Keratinocyte (primary cell): Measurements from ENCODE around the gene CIRBP. TPM values are rescaled to one million over a fixed set of nuclear protein-coding genes. Genes with fewer than 3 reads are reported as not detected.

Source experiments
- DNase-seq: peaks from one replicate; pipeline ENCODE4 v3.0.0-alpha.2; 2011; ENCODE audit warnings: low read depth, missing footprints, low spot score
- FAIRE-seq: peaks from 2 replicates; lab custom pipeline; 2011; peaks lifted over from hg19 to GRCh38; lab: Jason Lieb, UNC
- H2AFZ ChIP-seq: 2 replicates; pipeline ENCODE4 v1.6.0; 2012; ENCODE audit warnings: low read length, control low read depth, inconsistent platforms; ENCODE audit not compliant: control insufficient read depth
- H3K27ac ChIP-seq: 2 replicates; pipeline ENCODE4 v1.5.1; 2011; ENCODE audit warnings: low read length; ENCODE audit not compliant: control insufficient read depth, insufficient read depth
- H3K27me3 ChIP-seq: 3 replicates; pipeline ENCODE4 v1.6.0; 2011; ENCODE audit warnings: low read length; ENCODE audit not compliant: control insufficient read depth, insufficient read depth; ENCODE audit errors: extremely low read depth
- H3K36me3 ChIP-seq, 2 experiments: 2 replicates in 1 of 2; 3 replicates in 1 of 2; pipeline ENCODE4 v1.5.1; 2011; ENCODE audit warnings: low read length in 2 of 2, mild to moderate bottlenecking in 1 of 2; ENCODE audit not compliant: control insufficient read depth in 2 of 2, insufficient read depth in 2 of 2; ENCODE audit errors: extremely low read depth in 1 of 2
- H3K4me1 ChIP-seq: 3 replicates; pipeline ENCODE4 v1.5.1; 2011; ENCODE audit warnings: low read length; ENCODE audit not compliant: control insufficient read depth, insufficient read depth; ENCODE audit errors: extremely low read depth
- H3K4me2 ChIP-seq: 3 replicates; pipeline ENCODE4 v1.6.0; 2011; ENCODE audit warnings: low read depth, low read length; ENCODE audit not compliant: control insufficient read depth, insufficient read depth; ENCODE audit errors: extremely low read depth
- H3K4me3 ChIP-seq, 3 experiments: fragments of 200-600 bp in 1 of 3; sonication (generic) in 1 of 3; 2 replicates in 2 of 3; 3 replicates in 1 of 3; pipeline ENCODE4 v1.5.1; 2011 to 2016; ENCODE audit warnings: low read length in 3 of 3, mild to moderate bottlenecking in 3 of 3, control low read depth in 2 of 3, inconsistent platforms in 1 of 3, low read depth in 1 of 3, mixed read lengths in 1 of 3, mixed run types in 1 of 3, moderate library complexity in 1 of 3; ENCODE audit not compliant: control insufficient read depth in 2 of 3, insufficient read depth in 2 of 3; ENCODE audit errors: extremely low read depth in 1 of 3
- H3K79me2 ChIP-seq: 2 replicates; pipeline ENCODE4 v1.6.0; 2012; ENCODE audit warnings: low read length; ENCODE audit not compliant: control insufficient read depth, insufficient read depth
- H3K9ac ChIP-seq: 3 replicates; pipeline ENCODE4 v1.6.0; 2011; ENCODE audit warnings: low read length; ENCODE audit not compliant: control insufficient read depth, insufficient read depth; ENCODE audit errors: extremely low read depth
- H3K9me1 ChIP-seq: 3 replicates; pipeline ENCODE4 v1.6.0; 2011; ENCODE audit warnings: low read length; ENCODE audit not compliant: control insufficient read depth, insufficient read depth; ENCODE audit errors: extremely low read depth
- H3K9me3 ChIP-seq: 2 replicates; pipeline ENCODE4 v1.5.1; 2012; ENCODE audit warnings: low read depth, low read length; ENCODE audit not compliant: control insufficient read depth
- H4K20me1 ChIP-seq: 3 replicates; pipeline ENCODE4 v1.6.0; 2011; ENCODE audit warnings: low read length; ENCODE audit not compliant: control insufficient read depth, insufficient read depth; ENCODE audit errors: extremely low read depth
- CTCF ChIP-seq, 3 experiments: IDR thresholded peaks in 1 of 3; conservative IDR thresholded peaks in 1 of 3; optimal IDR thresholded peaks in 1 of 3; 2 replicates in 2 of 3; 3 replicates in 1 of 3; pipeline versions ENCODE3 to v1.5.1; 2011; ENCODE audit warnings: low read length in 3 of 3, mild to moderate bottlenecking in 3 of 3, moderate library complexity in 2 of 3, control low read depth in 1 of 3, inconsistent platforms in 1 of 3; ENCODE audit not compliant: insufficient read depth in 2 of 3; ENCODE audit errors: extremely low read depth in 1 of 3
- EZH2 ChIP-seq: IDR thresholded peaks from one replicate; pipeline ENCODE4 v1.6.1; 2012; ENCODE audit warnings: inconsistent platforms, mild to moderate bottlenecking, low read length, moderate library complexity
- dilution Hi-C: fragments of 300-500 bp; cut with MboI; formaldehyde crosslinking; loops from one replicate; pipeline ENCODE4 v1.7.0; 2020; ENCODE audit warnings: low sequenced_read_pairs; ENCODE audit not compliant: extremely low pct_ligation_motif_present
- polyA plus RNA-seq, 5 experiments: library from polyadenylated mRNA; depleted of rRNA in 3 of 5; stranded (reverse) in 3 of 5; stranded (forward) in 1 of 5; unstranded in 1 of 5; fragments of >200 nt; gene quantifications; 1 replicate in 1 of 5; 2 replicates in 3 of 5; 3 replicates in 1 of 5; pipeline versions ENCODE4 v1.2.1 to v1.2.3, GENCODE V29; 2011 to 2012; ENCODE audit warnings: missing spikeins in 2 of 5, low read depth in 1 of 5, low replicate concordance in 1 of 5

CIRBP gene
- polyA plus RNA-seq, 1 donor (not counting 4 experiments of a cell fraction or from before 2014, with no cell fraction given), result 113 TPM

GRCh38 chr19:1224847-1225246, 44.3 kb upstream of the CIRBP start:
- no peaks in the 10 kb centered on the region for H3K9me3 ChIP-seq
- H3K4me1 ChIP-seq, result no peaks in the 10 kb centered on the region
- H2AFZ ChIP-seq, result no peak overlapping the region
- H4K20me1 ChIP-seq, result no peaks in the 10 kb centered on the region
- H3K79me2 ChIP-seq, result peaks cover 5% of the 10 kb centered on the region
- H3K9ac ChIP-seq, result no peak overlapping the region
- H3K27me3 ChIP-seq, result no peaks in the 10 kb centered on the region
- peaks cover 20 to 27% of the 10 kb centered on the region in 2 experiments for H3K36me3 ChIP-seq
- TF ChIP-seq EZH2 (no peak), CTCF (optimal IDR thresholded peaks at IDR 0.05 in 1 of 3, IDR thresholded peaks at IDR 0.05 in 1 of 3, conservative IDR thresholded peaks at IDR 0.05 in 1 of 3; ENCODE audit: extremely low read depth in 1 of 3, insufficient read depth in 2 of 3, low read length in 3 of 3) (no peak)
- H3K27ac ChIP-seq, result no peak overlapping the region
- no peaks in the 10 kb centered on the region for H3K9me1 ChIP-seq
- no peak overlapping the region for H3K4me2 ChIP-seq
- H3K4me3 ChIP-seq, result no peak overlapping the region
- no peak for DNase-seq
- dilution Hi-C loops, result no loop called here
- no peak for FAIRE-seq

GRCh38 chr19:1225440-1226226, 43.5 kb upstream of the CIRBP start:
- dilution Hi-C loops, result no loop called here
- FAIRE-seq, result no peak
- peaks cover 22 to 25% of the 10 kb centered on the region in 2 experiments for H3K36me3 ChIP-seq

More at GRCh38 chr19:1225440-1226226, 43.5 kb upstream of the CIRBP start:
- Histone ChIP-seq H3K9me1 (no peaks in the 10 kb centered on the region), H4K20me1 (no peaks in the 10 kb centered on the region), H3K4me3 (no peak overlapping the region), H3K27ac (no peak overlapping the region), H3K79me2 (peaks cover 2% of the 10 kb centered on the region), H3K9me3 (no peaks in the 10 kb centered on the region), H2AFZ (no peak overlapping the region), H3K9ac (no peak overlapping the region), H3K4me2 (no peak overlapping the region), H3K27me3 (no peaks in the 10 kb centered on the region), H3K4me1 (no peaks in the 10 kb centered on the region)
- no peak for DNase-seq
- TF ChIP-seq CTCF (optimal IDR thresholded peaks at IDR 0.05 in 1 of 3, IDR thresholded peaks at IDR 0.05 in 1 of 3, conservative IDR thresholded peaks at IDR 0.05 in 1 of 3; ENCODE audit: extremely low read depth in 1 of 3, insufficient read depth in 2 of 3, low read length in 3 of 3) (no peak), EZH2 (no peak)
